Suprapubic skin (tissue), 4 donors: ENCODE measurements around the gene TUBB6. TPM values are rescaled to one million over a fixed set of nuclear protein-coding genes. Genes with fewer than 3 reads are reported as not detected.

ENCODE experiments used
- DNase-seq, 2 donors: peaks; one replicate each; pipeline ENCODE4 v3.0.0-alpha.2; 2019; ENCODE audit warnings: low spot score in 2 of 2
- H3K27ac ChIP-seq: fragments of 200-600 bp; sonication (generic); one replicate; pipeline ENCODE4 v1.5.1; 2019
- H3K27me3 ChIP-seq: fragments of 200-600 bp; sonication (generic); one replicate; pipeline ENCODE4 v1.5.1; 2019
- H3K36me3 ChIP-seq: fragments of 200-600 bp; sonication (generic); one replicate; pipeline ENCODE4 v1.5.1; 2019
- H3K4me1 ChIP-seq: fragments of 200-600 bp; sonication (generic); one replicate; pipeline ENCODE4 v1.5.1; 2019
- H3K4me3 ChIP-seq: fragments of 200-600 bp; sonication (generic); one replicate; pipeline ENCODE4 v1.5.1; 2019; ENCODE audit warnings: mild to moderate bottlenecking
- H3K9me3 ChIP-seq: fragments of 200-600 bp; sonication (generic); one replicate; pipeline ENCODE4 v1.5.1; 2019
- EP300 ChIP-seq: sonication (generic); formaldehyde crosslinking; IDR thresholded peaks from one replicate; pipeline ENCODE4 v1.6.1; 2017; ENCODE audit warnings: antibody characterized with exemption
- POLR2A ChIP-seq, 2 donors: fragments of 450-650 bp; IDR thresholded peaks; one replicate each; pipeline ENCODE4 v1.6.1; 2017; ENCODE audit warnings: antibody characterized with exemption in 2 of 2, mild to moderate bottlenecking in 2 of 2, moderate library complexity in 2 of 2
- POLR2AphosphoS5 ChIP-seq, 3 donors: sonication (generic); formaldehyde crosslinking; IDR thresholded peaks; one replicate each; pipeline ENCODE4 v1.6.1; 2017; ENCODE audit warnings: antibody characterized with exemption in 3 of 3
- WGBS: methylation state at CpG from one replicate; pipeline ENCODE4 v1.1.5; 2018; 5-methylcytosine and 5-hydroxymethylcytosine counted together
- total RNA-seq, 4 donors: library from RNA; depleted of rRNA; stranded (reverse); fragments of >200 nt; gene quantifications; one replicate each; pipeline ENCODE4 v1.1.0, GENCODE V29; 2016
- TF ChIP-seq, protein P1 (sequence below), 2 donors: fragments of 200-600 bp in 1 of 2; fragments of 450-650 bp in 1 of 2; sonication (generic) in 1 of 2; IDR thresholded peaks; one replicate each; pipeline ENCODE4 v1.5.1; 2016 to 2019; ENCODE audit warnings: antibody characterized with exemption in 2 of 2, mild to moderate bottlenecking in 1 of 2, moderate library complexity in 1 of 2

TUBB6 gene
- total RNA-seq, 4 donors from 2014 or later = 211 to 298 (median 220) TPM

DNA sequence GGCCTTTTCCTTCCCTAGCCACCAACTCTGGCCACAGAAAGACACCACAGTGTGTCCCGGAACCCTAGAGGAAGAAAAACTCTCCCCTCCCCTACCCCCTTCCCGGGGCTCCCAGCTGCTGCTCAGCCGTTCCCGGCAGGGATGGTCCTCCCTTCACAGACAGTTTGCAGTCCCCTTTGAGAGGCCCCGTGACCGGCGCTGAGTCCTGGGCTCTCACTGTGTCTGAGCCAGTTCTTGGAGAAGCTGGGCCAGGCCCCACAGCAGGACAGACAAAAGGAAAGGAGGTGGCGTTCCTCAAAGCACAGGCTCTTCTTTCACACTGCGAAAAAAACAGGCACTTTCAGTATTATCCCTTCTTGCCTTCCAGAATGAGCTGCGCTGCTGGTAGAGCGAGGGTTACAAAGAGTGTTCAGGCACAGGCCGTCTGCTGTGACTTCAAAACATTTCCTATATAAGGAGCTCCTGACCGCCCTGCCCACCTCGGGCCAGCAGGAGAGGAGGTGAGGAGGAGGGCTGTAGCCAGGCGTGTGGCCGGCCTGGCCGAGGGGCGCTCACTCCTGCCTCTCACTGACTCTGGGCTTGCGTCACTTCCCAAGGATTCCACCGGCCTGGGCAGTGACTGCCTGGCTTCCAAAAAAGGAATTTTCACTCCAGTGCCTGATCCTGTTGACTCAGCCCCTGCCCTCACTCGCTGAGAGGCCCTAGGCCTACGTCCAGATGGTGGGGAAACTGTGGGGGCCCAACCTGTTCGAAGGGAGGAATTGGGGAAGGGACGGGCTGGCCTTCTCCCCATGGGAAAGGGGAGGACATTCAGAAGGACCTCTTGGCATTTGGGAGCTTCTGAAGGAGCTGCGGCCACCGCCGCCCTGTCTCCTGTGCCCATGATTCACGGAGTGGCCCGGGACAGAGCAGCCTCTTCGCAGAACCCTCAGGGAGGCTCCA lies 29.0 kb upstream of the TUBB6 start:
- Histone ChIP-seq H3K4me1 (peaks cover 16% of the 10 kb centered on the region), H3K27me3 (no peaks in the 10 kb centered on the region), H3K9me3 (no peaks in the 10 kb centered on the region), H3K27ac (peak overlapping the region; percentile 88), H3K4me3 (peak overlapping the region; percentile 33), H3K36me3 (no peaks in the 10 kb centered on the region)
- DNase-seq = peak; percentile 88 to 91
- TF ChIP-seq POLR2A (IDR thresholded peaks at IDR 0.05) (peak in 1 of 2 donors; percentile 36), POLR2AphosphoS5 (IDR thresholded peaks at IDR 0.05) (no peak), EP300 (no peak)
- TF ChIP-seq, protein P1, sequence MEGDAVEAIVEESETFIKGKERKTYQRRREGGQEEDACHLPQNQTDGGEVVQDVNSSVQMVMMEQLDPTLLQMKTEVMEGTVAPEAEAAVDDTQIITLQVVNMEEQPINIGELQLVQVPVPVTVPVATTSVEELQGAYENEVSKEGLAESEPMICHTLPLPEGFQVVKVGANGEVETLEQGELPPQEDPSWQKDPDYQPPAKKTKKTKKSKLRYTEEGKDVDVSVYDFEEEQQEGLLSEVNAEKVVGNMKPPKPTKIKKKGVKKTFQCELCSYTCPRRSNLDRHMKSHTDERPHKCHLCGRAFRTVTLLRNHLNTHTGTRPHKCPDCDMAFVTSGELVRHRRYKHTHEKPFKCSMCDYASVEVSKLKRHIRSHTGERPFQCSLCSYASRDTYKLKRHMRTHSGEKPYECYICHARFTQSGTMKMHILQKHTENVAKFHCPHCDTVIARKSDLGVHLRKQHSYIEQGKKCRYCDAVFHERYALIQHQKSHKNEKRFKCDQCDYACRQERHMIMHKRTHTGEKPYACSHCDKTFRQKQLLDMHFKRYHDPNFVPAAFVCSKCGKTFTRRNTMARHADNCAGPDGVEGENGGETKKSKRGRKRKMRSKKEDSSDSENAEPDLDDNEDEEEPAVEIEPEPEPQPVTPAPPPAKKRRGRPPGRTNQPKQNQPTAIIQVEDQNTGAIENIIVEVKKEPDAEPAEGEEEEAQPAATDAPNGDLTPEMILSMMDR (IDR thresholded peaks at IDR 0.05) = no peak
- WGBS = 31% methylated on average over 7 of the region's 30 CpGs

DNA sequence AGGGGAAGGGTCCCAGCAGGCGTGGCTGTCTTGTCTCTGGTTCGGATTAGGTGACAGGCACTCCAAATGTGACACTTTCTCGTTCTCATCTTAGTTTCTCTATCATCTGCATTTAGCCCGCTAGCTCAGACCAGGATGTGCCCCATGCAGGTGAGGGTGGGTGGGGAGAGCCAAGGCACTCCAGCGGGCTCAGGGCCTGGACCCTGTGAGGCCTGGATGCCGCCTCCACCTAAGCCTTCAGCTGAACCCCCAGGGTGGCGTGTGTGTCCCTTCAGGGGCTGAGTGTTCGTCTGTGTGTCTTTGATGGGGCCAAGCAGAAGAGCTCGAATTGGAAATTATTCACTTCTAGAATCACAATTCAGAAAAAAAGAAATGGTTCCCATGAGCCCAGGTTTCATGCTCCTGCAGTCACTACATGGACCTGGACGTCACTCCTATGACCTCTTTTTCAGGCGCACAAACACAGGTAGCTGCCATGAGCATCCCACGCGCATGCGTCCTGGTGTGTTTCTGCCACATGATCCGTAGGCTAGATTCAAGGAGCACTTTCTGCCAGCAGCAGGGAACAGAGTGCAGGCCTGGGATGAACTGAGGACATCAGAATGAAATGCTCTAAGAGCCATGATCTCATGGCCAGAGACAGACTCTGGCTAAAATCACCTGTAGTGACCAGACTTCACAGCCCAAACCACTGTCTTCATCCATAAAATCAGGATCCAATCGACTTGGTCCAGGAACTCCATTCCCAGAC lies 28.1 kb upstream of the TUBB6 start:
- Histone ChIP-seq H3K4me1 (peaks cover 16% of the 10 kb centered on the region), H3K4me3 (peak overlapping the region; percentile 33), H3K27me3 (no peaks in the 10 kb centered on the region), H3K27ac (peak overlapping the region; percentile 88), H3K36me3 (no peaks in the 10 kb centered on the region), H3K9me3 (no peaks in the 10 kb centered on the region)
- DNase-seq = no peak
- 94% methylated on average over 16 of the region's 16 CpGs for WGBS
- TF ChIP-seq, protein P1 (IDR thresholded peaks at IDR 0.05) = no peak
- TF ChIP-seq EP300 = no peak

DNA sequence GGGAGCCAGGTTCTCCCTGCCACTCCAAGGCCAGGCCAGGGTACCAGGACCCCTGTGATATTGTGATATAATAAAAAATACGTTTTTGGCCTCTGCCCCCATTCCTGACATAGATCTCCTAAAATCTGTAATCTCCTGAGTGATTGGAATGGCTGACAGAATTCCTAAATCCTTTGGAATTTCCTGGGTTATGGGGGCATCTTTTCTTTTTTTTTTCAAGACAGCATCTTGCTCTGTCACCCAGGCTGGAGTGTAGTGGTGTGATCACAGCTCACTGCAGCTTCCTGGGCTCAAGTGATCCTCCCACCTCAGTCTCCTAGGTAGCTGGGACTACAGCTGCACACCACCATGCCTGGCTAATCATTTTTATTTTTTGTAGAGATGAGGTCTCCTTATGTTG lies 26.2 kb upstream of the TUBB6 start:
- Histone ChIP-seq H3K27ac (no peak overlapping the region), H3K36me3 (no peaks in the 10 kb centered on the region), H3K4me3 (no peak overlapping the region), H3K9me3 (no peaks in the 10 kb centered on the region), H3K27me3 (no peaks in the 10 kb centered on the region), H3K4me1 (peaks cover 16% of the 10 kb centered on the region)
- no peak for DNase-seq
- 68% methylated on average over 1 of the region's 1 CpG for WGBS
- no peak for TF ChIP-seq EP300

DNA sequence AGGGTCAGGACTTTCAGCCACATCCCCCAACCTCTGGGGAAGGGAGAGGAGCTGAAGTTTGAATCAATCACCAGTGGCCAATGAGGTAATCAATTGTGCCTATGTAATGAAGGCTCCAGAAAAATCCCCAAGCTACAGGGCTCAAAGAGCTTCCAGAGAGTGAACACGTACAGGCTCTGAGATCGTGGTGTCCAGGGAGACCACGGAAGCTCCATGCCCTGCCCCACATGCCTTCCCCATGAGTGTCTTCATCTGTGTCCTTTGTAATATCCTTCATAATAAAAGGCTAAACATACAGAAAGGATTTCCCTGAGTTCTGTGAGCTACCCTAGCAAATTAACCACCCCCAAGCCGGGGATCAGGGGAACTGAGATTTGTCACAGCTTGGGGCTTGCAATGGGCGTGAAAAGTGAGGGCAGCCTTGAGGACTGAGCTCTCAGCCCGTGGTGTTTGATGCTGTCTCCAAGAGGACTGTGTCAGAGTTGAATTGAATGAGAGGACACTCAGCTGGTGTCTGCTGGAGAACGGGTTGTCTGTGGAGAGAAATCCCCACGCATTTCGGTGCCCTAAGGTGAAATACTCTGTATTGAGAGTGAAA lies 25.5 kb upstream of the TUBB6 start:
- no peaks in the 10 kb centered on the region for H3K36me3 ChIP-seq
- H3K27me3 ChIP-seq = no peaks in the 10 kb centered on the region
- no peaks in the 10 kb centered on the region for H3K9me3 ChIP-seq
- no peak for DNase-seq
- H3K4me1 ChIP-seq = peaks cover 20% of the 10 kb centered on the region
- TF ChIP-seq POLR2AphosphoS5 (IDR thresholded peaks at IDR 0.05) (no peak), EP300 (no peak), POLR2A (IDR thresholded peaks at IDR 0.05) (no peak)
- TF ChIP-seq, protein P1 (IDR thresholded peaks at IDR 0.05) = no peak
- H3K4me3 ChIP-seq = no peak overlapping the region
- WGBS = 85% methylated on average over 9 of the region's 9 CpGs
- H3K27ac ChIP-seq = no peak overlapping the region

DNA sequence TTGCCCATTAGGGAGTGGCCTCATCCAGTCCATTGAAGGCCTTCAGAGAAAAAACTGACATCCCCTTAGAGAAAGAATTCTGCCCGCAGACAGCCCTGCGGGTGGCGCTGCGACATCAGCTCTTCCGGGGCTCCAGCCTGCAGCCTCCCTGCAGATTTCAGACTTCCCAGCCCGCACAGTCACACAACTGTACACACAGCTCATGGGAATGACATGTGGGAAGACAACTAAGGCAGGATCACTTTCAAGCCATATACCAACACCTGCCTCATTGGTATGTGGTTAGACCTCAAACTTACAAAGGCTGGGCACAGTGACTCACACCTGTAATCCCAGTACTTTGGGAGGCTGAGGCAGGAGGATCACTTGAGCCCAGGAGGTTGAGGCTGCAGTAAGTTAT lies 24.8 kb upstream of the TUBB6 start:
- DNase-seq = no peak
- no peak for TF ChIP-seq EP300
- TF ChIP-seq, protein P1 (IDR thresholded peaks at IDR 0.05) = no peak
- TF ChIP-seq POLR2AphosphoS5 (IDR thresholded peaks at IDR 0.05) = no peak
- TF ChIP-seq POLR2A (IDR thresholded peaks at IDR 0.05) = no peak
- H3K4me3 ChIP-seq = no peak overlapping the region
- 67% methylated on average over 6 of the region's 6 CpGs for WGBS
- H3K4me1 ChIP-seq = peaks cover 25% of the 10 kb centered on the region
- no peak overlapping the region for H3K27ac ChIP-seq
- no peaks in the 10 kb centered on the region for H3K9me3 ChIP-seq
- H3K36me3 ChIP-seq = no peaks in the 10 kb centered on the region
- no peaks in the 10 kb centered on the region for H3K27me3 ChIP-seq
